CD4-positive, alpha-beta T cell treated with Interferon alpha-2 for 1 hour (primary cell): ENCODE measurements around the gene TTC39A.
A peak's percentile ranks its signal among the peaks of the same experiment; 100 is the strongest.

Experiments
- DNase-seq, 2 donors: peaks; one replicate each; pipeline ENCODE4 v3.0.0-alpha.2; 2020 to 2022

TTC39A gene

GRCh38 chr1:51330331-51331201, at the start of gene TTC39A:
Gene TTC39A (minus strand): TSS chr1:51330562. CDS start chr1:51330477, 85 bp downstream.
- no peak for DNase-seq

GRCh38 chr1:51378871-51379270, 48.5 kb upstream of the TTC39A start:
- DNase-seq: no peak

DNA sequence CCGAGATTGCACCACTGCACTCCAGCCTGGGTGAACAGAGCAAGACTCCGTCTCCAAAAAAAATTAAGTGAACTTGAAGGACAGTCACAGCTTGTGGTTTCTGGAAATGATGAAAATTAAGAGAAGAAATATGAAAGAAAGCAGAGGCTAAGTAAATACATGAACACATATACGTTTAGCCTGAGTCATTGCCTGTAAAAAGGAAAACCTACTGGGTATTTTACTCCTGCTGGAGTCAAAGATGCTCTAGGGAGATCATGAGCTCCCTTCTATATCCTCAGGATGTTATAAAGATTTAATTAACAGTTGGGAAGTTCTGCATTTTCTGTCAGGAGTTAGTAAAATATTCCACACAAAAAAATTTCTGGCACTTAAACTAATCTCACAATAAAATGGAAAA, 43.5 kb upstream of the TTC39A start:
- no peak for DNase-seq

GRCh38 chr1:51372561-51372960, 42.2 kb upstream of the TTC39A start:
- DNase-seq: no peak

DNA sequence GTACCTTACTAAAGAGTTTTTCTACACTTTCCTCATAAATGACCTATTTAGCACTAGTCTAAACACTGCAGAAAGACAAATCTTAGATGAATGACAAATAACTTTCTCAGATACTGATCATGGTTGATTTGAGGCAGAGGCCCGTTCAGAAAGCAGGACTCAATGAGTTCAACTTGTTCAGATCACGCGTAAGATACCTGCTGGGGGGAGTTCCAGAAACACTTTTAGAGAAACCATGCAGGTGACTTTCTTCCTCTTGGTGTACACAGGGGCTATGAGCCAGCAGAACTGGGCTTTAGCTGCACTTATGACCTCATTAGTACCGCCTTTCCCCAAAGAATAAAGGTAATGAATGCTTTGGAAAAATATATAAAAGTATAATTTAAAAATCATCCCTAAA, 38.8 kb upstream of the TTC39A start:
- DNase-seq: no peak

GRCh38 chr1:51365774-51366173, 35.4 kb upstream of the TTC39A start:
- no peak for DNase-seq

- DNase-seq: no peak
Measured at GRCh38 chr1:51359879-51360278, 29.5 kb upstream of the TTC39A start.

GRCh38 chr1:51355382-51355781, 25.0 kb upstream of the TTC39A start:
- no peak for DNase-seq

- no peak for DNase-seq
Measured at GRCh38 chr1:51354416-51354815, 24.1 kb upstream of the TTC39A start.

DNA sequence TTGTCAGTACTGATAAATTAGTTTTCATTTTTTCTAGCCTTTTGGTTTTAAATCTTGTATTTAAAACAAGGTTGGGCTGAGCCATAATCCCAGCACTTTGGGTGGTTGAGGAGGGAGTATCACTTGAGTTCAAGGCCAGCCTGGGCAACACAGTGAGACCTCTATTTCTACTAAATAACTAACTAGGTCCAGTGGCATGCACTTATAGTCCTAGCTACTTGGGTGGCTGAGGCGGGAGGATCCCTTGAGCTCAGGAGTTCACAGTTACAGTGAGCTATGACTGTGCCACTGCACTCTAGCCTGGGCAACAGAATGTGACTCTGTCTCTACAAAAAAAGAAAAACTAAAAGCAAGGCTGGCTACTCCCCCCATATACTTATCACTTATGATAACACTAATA, 21.5 kb upstream of the TTC39A start:
- no peak for DNase-seq

GRCh38 chr1:51349862-51350261, 19.5 kb upstream of the TTC39A start:
- DNase-seq: no peak

DNA sequence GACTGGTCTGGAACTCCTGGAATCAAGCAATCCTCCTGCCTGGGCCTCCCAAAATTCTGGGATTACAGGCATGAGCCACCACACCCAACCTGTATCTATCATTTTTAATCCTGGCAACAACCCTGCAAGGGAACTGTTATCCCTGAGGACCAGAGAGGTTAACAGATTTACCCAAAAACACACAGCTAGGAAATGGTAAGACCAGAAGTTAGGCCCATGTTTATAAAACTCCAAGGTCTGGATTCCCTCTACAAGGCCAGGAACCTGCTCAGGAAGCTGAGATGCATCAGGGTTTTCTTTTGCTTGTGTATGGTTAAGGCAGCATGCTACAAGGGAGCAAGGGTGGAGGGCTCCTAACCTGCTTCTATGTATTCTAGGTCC, 17.8 kb upstream of the TTC39A start:
- DNase-seq: no peak

- no peak for DNase-seq
Measured at GRCh38 chr1:51347398-51348146, 17.2 kb upstream of the TTC39A start.

DNA sequence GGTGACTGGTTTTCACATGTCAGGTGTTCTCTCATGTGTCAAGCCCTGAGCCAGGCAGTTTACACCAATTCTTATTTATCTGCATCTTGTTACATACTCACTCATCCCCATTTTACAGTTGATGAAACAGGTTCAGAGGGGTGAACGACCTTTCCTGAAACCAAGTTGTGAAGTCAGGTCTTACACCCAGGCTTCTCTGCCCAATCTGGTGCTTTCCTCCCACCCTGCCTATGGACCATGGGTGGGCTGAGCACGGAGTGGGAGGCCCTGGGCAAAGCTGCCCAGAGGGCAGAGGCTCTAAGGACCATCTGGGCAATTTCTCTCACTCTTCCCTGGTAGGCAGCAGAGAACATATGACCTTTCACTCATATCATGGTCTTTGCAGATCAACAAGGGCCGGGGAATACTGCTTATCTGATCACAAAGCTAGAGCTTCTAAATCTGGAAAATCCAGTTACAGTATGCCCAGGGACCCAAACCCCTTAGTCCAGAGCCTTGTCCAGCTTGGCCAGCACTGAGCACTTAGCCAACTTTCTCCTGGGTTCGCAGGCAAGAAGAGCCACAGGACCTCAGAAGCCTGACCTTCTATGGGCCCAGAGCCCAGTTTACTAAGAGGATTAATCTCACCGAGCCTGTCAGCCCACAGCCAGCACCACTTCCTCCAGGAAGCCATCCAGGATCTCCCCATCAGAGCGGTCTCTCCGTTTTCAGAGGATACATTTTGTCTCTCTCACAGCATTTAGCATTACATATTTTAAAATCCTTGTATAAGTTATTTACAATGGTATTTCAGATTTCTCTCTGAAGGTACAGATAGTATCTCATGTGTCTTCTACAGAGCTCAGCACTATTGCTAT, 16.0 kb upstream of the TTC39A start:
- DNase-seq: no peak

GRCh38 chr1:51345300-51345687, 14.9 kb upstream of the TTC39A start:
- DNase-seq: no peak

GRCh38 chr1:51344602-51345299, 14.4 kb upstream of the TTC39A start:
- DNase-seq: no peak

DNA sequence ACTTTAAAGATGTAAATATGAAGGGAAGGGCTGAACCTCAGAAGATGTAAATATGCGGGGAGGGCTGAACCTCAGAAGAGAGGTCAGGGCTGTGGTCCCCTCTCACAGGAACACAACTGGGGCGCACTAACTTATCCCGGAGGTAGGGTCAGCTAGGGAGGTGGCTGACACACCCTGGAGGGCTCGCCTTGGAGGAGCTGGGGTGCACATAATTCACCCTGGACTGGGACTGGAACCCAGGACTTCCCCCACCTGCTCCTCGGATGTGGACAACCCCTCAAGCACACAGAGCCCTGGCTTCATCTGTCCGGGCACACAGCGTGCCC, 13.9 kb upstream of the TTC39A start:
- DNase-seq: no peak

- DNase-seq: no peak
Measured at GRCh38 chr1:51343624-51344023, 13.3 kb upstream of the TTC39A start.

DNA sequence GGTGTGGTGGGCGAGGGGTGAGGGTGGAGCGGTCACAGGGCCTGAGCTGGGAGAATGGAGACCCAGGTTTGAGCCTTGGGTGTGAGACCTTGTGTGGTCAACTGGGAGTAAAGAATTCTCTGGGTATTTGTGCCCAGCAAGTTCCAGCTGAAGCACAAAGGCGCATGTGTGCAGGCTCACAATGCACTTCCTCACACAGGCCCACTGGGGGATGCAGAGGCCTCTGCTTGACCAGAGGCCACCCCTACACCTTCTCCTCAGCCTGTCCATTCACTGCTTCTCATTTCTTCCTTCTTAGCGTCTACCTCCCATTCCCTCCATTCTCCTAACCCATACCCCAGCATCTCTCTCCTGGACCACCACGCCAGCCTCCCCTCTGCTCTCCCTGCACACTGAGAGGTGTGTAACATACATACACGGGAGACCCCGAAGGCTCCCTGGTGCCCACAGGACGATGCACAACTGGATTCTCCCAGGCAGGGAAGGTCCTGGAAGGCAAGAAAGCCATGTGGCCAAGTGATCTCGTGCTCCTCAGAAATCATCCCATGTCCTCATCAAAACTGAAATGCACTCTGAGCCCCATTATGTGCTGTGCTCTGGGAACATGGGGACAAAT, 12.3 kb upstream of the TTC39A start:
- no peak for DNase-seq

GRCh38 chr1:51341876-51342496, 11.6 kb upstream of the TTC39A start:
- peak in 1 of 2 donors; percentile 9 for DNase-seq

DNA sequence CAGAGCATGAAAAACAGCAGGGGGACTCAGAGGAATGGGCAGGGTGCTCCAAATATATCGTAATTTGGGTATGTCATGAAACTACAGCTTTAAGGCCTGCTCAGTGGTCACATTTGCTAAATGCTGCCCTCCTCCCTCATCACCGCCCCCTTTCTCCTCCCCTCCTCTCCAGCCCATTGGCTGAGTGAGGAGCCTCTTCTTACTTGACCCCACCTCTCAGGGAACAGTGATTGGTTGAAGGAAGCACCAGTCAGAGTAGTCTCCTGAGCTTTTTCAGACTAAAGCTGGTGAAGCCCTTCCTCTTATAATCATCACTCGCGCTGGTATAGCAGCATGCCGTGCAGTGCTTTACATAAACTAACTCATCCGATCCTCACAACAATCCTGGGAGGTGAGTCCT, 10.0 kb upstream of the TTC39A start:
- DNase-seq: no peak

GRCh38 chr1:51336711-51337110, 6.3 kb upstream of the TTC39A start:
- no peak for DNase-seq
